Activated CD8-positive, alpha-beta memory T cell treated with anti-CD3 and anti-CD28 coated beads, Interleukin-2, amount 50 U/mL, for 4 hours (primary cell): ENCODE results near the gene RARB.

Source experiments
- DNase-seq: peaks from one replicate; pipeline ENCODE4 v3.0.0-alpha.2; 2020

RARB gene

GRCh38 chr3:25423780-25424588, 4.1 kb upstream of the RARB start:
- DNase-seq: no peak

DNA sequence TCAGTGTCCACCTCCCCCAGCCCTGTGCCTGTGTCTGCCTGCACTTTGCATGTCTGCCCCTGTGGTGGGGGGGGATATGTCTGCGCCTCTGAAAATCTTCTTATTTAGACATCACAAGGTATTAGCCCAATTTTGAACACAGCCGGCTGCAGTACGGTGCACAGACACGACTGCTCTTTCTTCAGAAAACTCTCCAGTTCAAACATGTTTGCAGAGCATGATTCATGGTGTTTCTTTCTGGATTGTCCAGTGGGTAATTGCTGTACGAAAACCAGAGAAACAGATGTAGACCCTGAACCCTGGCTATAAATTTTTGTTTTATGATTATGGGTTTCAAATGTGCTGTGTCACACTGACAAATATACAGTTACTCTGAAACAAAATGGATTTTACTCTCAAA, 3.4 kb upstream of the RARB start:
- DNase-seq: no peak

DNA sequence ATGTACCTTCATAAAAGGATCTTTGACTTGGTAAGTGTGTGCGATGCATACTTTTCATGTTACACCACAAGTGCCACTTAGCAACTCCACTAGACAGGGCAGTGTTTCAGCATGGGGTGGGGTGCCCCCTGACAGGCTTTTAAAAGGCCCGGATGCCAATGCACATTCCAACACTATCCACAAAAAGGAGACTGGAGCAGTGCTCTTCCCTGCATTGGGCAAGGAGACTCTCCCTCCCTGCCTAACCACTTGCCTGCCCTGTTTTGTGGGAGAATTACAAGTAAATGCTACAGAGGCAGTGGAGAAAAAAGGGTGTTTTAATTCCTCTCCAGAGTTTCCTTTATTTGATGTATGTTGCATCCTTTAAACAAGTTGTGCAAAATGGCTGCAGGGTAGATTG, 1.7 kb upstream of the RARB start:
- DNase-seq: no peak

DNA sequence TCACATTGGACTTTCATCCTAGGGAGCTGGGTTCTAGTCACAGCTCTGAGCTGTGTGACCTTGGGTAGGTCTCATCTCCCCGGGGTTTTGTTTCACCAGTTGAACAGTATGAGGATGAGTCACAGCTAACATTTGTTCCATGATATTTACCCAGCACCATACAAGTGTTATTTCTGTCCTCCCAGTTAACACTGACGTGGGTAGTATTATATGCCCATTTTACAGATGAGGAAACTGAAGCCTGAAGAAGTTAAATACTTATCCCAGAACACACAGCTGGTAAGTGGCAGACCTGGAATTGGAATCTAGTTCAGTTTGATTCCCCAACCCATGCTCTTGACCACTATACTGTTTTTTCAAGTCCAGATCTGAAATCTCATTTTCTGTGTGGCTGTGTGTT, 908 bp upstream of the RARB start:
- no peak for DNase-seq

GRCh38 chr3:25427563-25427941, 511 bp upstream of the RARB start:
- no peak for DNase-seq

- DNase-seq: no peak
Observed at GRCh38 chr3:25428789-25429335, 799 bp downstream of the RARB start.

DNA sequence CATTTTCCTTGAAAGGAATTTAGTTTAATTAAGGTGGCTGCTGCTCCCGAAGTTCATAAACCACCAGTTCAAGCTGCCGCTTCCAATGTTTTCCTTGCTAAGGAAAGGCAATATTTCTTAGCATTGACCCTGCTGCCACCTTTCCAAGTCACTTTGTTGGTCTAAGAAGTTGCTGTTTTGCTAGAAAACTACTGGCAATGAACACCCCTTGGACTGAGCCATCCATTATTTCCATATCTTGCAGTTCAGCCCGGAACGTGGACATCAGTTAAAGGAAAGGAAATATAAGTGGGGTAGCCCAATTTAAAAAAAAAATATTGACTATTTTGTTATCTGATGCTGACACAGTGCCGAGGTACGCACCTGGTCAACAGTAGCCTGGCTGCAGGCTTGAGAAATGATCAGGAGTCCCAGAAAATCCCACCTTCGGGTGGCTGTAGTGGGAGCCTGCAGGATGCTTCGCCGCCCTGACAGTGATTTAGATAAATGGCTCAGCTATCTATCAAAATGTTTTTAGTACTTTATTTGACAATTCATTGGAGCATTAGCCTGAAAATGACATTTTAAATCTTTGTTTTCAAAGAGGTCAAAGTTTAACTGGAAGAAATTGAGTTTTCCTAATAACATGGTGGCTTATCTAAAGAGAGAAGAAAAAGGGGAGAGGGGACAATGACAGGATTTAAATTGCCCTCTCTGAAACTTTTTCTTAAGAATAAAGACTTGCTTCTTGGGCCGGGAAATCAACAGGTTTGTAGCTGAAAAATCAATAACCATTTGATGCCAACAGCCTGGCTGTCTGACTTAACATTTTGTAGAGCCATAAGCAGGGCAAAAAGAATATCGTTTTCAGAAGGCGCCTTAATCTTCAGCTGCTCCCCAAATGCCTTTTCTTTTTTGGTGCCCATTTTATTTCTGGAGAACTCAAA, 1.6 kb downstream of the RARB start:
- no peak for DNase-seq

GRCh38 chr3:25430287-25430934, 2.3 kb downstream of the RARB start:
- no peak for DNase-seq

- DNase-seq: no peak
Observed at GRCh38 chr3:25430935-25431770, 3.1 kb downstream of the RARB start.

DNA sequence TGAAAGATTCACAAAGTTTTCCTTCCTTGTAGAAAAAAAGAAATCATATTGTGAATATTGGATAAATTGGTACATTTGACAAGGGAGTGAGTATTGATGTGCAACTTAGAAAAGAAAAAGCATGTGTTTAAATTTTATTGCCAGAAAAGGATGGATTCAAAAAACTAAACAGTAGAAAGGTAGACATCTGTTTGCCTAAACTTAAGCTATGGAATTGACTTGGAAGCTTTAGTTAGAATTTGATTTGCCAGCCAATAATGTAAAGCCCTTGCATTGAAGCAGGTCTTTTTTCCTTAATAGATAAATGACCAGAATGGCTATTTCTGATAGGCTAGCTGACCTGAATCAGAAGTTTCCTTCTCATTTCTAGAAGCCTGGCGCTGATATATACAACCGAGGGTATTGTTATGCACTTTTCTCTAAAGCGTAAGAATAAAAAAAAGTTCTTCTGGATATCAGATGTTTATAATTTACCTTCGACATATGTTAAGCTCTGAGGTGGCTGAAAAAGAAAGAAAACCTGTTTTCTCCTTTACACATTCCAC, 4.2 kb downstream of the RARB start:
- no peak for DNase-seq

GRCh38 chr3:25433106-25433505, 5.0 kb downstream of the RARB start:
- DNase-seq: no peak

GRCh38 chr3:25433868-25434267, 5.8 kb downstream of the RARB start:
- no peak for DNase-seq

GRCh38 chr3:25437953-25438352, 9.9 kb downstream of the RARB start:
- no peak for DNase-seq

- no peak for DNase-seq
Observed at GRCh38 chr3:25438791-25439555, 10.9 kb downstream of the RARB start.

DNA sequence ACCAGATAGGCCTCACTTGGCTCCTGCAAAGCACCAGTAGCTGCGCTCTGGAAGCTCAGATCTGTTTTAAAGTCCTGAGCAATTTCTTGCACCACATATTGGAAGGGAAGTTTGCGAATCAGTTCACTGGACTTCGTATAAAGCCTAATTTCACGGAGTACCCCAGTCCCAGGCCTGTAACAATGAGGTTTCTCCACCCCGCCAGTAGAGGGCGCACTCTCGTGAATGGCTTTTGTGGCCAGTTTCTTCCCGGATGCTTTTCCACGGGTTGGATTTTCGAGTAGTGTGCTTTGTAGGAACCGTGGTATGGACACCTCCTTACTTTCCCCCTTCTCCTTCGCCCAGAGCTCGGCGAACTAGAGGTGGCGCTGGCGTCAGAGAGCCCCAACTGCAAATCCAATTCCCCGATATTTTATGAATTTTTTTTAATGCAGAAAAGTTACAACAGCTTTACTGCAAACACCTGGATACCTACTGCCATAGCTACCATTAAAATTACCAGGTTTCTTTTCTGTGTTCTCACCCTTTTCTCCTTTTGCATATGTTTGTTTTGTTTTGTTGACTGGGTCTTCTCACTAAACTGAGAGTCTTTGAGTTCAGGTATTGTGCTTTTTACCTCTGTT, 13.3 kb downstream of the RARB start:
- no peak for DNase-seq

GRCh38 chr3:25442486-25442885, 14.4 kb downstream of the RARB start:
- DNase-seq: no peak

GRCh38 chr3:25444273-25444672, 16.2 kb downstream of the RARB start:
- DNase-seq: no peak

DNA sequence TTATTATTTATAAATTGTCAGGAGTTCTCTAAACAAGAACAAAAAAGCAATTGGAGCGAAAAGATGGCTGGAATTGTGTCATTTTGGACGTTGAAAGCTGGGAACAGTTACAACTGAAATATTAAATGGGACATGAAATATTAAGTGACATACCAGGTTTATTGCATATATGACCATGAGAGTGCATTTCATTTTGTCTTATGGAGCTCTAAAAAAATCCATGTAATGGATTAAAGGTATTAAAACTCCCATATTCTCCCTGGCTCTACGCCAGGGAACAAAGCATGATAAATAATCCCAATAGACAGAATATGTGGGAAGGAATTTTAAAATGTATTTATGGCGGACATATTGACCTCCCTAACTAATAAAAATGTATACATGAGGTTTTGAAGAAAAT, 17.7 kb downstream of the RARB start:
- DNase-seq: no peak

GRCh38 chr3:25447285-25447684, 19.2 kb downstream of the RARB start:
- no peak for DNase-seq

- DNase-seq: no peak
Observed at GRCh38 chr3:25447925-25448324, 19.9 kb downstream of the RARB start.
